HG03565 (cell line): ENCODE data around the gene UBASH3A.

ENCODE experiments used
- ATAC-seq: cut with Tn5 transposase; IDR thresholded peaks from one replicate; pipeline ENCODE4 v1.9.1; 2021; ENCODE audit warnings: mild to moderate bottlenecking, moderate library complexity; ENCODE audit not compliant: unreplicated experiment

UBASH3A gene

GRCh38 chr21:42403611-42404231, at the start of gene UBASH3A:
UBASH3A (plus strand) TSS chr21:42403902; CDS start chr21:42403946, 44 bp downstream.
- ATAC-seq: no peak

GRCh38 chr21:42356046-42356445, 47.7 kb upstream of the UBASH3A start:
- ATAC-seq: no peak

GRCh38 chr21:42356650-42357049, 47.1 kb upstream of the UBASH3A start:
- no peak for ATAC-seq

GRCh38 chr21:42357307-42357706, 46.4 kb upstream of the UBASH3A start:
- ATAC-seq: no peak

- ATAC-seq: no peak
Measured at GRCh38 chr21:42358261-42358660, 45.4 kb upstream of the UBASH3A start.

- ATAC-seq: no peak
Measured at GRCh38 chr21:42358937-42359336, 44.8 kb upstream of the UBASH3A start.

GRCh38 chr21:42360317-42360716, 43.4 kb upstream of the UBASH3A start:
- no peak for ATAC-seq

- no peak for ATAC-seq
Measured at GRCh38 chr21:42361286-42361685, 42.4 kb upstream of the UBASH3A start.

GRCh38 chr21:42362198-42362597, 41.5 kb upstream of the UBASH3A start:
- no peak for ATAC-seq

- ATAC-seq: no peak
Measured at GRCh38 chr21:42362700-42363099, 41.0 kb upstream of the UBASH3A start.

GRCh38 chr21:42363312-42363711, 40.4 kb upstream of the UBASH3A start:
- ATAC-seq: no peak

- ATAC-seq: no peak
Measured at GRCh38 chr21:42364304-42364865, 39.3 kb upstream of the UBASH3A start.

GRCh38 chr21:42365770-42366169, 37.9 kb upstream of the UBASH3A start:
- no peak for ATAC-seq

- ATAC-seq: no peak
Measured at GRCh38 chr21:42366292-42367010, 37.3 kb upstream of the UBASH3A start, which contains the start of gene TFF1. TFF1 (minus strand) TSS chr21:42366535; CDS start chr21:42366495, 40 bp downstream.

GRCh38 chr21:42367367-42368165, 36.1 kb upstream of the UBASH3A start:
- no peak for ATAC-seq

GRCh38 chr21:42369821-42370220, 33.9 kb upstream of the UBASH3A start:
- no peak for ATAC-seq

- no peak for ATAC-seq
Measured at GRCh38 chr21:42370894-42371654, 32.6 kb upstream of the UBASH3A start.

- no peak for ATAC-seq
Measured at GRCh38 chr21:42373196-42373907, 30.4 kb upstream of the UBASH3A start.

- ATAC-seq: no peak
Measured at GRCh38 chr21:42373908-42374455, 29.7 kb upstream of the UBASH3A start.

- ATAC-seq: no peak
Measured at GRCh38 chr21:42374457-42374856, 29.2 kb upstream of the UBASH3A start.
